Prostate gland (tissue), 2 donors: ENCODE results near the gene TXNRD2. TPM values are rescaled to one million over a fixed set of nuclear protein-coding genes. Genes with fewer than 3 reads are reported as not detected.

ENCODE experiments used
- DNase-seq: peaks from one replicate; pipeline ENCODE4 v3.0.0-alpha.2; 2019; ENCODE audit warnings: low spot score
- H3K27ac ChIP-seq, 2 donors: fragments of 200-600 bp; sonication (generic); 2 replicates each; pipeline ENCODE4 v1.5.1; 2017 to 2019
- H3K27me3 ChIP-seq: fragments of 200-600 bp; sonication (generic); replicated peaks from 2 replicates; pipeline ENCODE4 v1.5.1; 2019; ENCODE audit not compliant: insufficient read depth
- H3K36me3 ChIP-seq, 2 donors: fragments of 200-600 bp; sonication (generic); 1 replicate in 1 of 2; 2 replicates in 1 of 2; pipeline versions ENCODE4 v1.5.1 to v1.8.1; 2017 to 2019
- H3K4me1 ChIP-seq: fragments of 200-600 bp; sonication (generic); replicated peaks from 2 replicates; pipeline ENCODE4 v1.5.1; 2019
- H3K4me3 ChIP-seq, 2 donors: fragments of 200-600 bp; sonication (generic); 2 replicates each; pipeline ENCODE4 v1.5.1; 2017 to 2019
- H3K9me3 ChIP-seq: fragments of 200-600 bp; sonication (generic); 2 replicates; pipeline ENCODE4 v1.5.1; 2017
- POLR2A ChIP-seq: fragments of 450-650 bp; IDR thresholded peaks from one replicate; pipeline ENCODE4 v1.6.1; 2016; ENCODE audit warnings: antibody characterized with exemption, mild to moderate bottlenecking
- POLR2AphosphoS5 ChIP-seq: sonication (generic); formaldehyde crosslinking; IDR thresholded peaks from one replicate; pipeline ENCODE4 v1.6.1; 2017; ENCODE audit warnings: antibody characterized with exemption
- WGBS: methylation state at CpG from one replicate; pipeline ENCODE4 v1.1.5; 2018; 5-methylcytosine and 5-hydroxymethylcytosine counted together
- intact Hi-C: fragments of 100-400 bp; cut with DNase I; formaldehyde crosslinking; loops from one replicate; pipeline ENCODE4 v1.14.2; 2022
- total RNA-seq, 2 donors: library from RNA; depleted of rRNA; stranded (reverse); fragments of >200 nt; gene quantifications; one replicate each; pipeline ENCODE4 v1.1.0, GENCODE V29; 2016
- TF ChIP-seq, protein P1 (sequence below), 4 experiments: fragments of 200-600 bp in 2 of 4; fragments of 450-650 bp in 2 of 4; sonication (generic) in 2 of 4; IDR thresholded peaks; 1 replicate in 3 of 4; 2 replicates in 1 of 4; pipeline ENCODE4 v1.5.1; 2016 to 2019; ENCODE audit warnings: antibody characterized with exemption in 4 of 4, mild to moderate bottlenecking in 2 of 4, moderate library complexity in 2 of 4

The TXNRD2 gene
- total RNA-seq, 2 donors from 2014 or later: 62.1 to 84.5 TPM

DNA sequence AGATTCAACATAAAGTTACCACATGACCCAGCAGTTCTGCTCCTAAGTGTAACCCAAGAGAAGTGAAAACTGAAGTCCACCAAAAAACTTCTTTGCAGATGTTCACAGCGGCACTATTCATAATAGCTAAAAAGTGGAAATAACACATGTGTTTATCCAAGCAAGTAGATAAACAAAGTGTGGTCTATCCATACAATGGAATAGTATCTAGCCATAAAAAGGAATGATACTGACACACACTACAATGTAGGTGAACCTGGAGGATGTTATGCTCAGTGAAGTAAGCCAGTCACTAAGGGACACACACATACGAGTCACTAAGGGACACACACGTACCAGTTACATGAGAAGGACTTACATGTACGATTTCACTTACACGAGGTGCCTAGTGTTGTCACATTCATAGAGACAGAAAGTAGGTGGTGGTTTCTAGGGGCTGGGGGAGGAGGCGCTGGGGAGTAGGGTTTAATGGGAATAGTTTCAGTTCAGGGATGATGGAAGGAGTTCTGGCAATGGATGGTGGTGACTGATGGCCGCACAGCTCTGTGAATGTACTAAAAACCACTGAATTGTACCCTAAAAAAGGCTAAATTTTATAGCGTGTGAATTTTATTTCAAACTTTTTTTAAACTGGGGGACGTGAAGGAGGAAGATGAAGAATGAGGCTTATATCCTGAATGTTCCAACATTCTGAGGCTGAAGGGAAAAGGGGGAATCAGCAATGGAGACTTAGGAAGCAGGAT is 27.2 kb downstream of the TXNRD2 start:
- TF ChIP-seq POLR2AphosphoS5 (no peak), POLR2A (no peak)
- TF ChIP-seq, protein P1, sequence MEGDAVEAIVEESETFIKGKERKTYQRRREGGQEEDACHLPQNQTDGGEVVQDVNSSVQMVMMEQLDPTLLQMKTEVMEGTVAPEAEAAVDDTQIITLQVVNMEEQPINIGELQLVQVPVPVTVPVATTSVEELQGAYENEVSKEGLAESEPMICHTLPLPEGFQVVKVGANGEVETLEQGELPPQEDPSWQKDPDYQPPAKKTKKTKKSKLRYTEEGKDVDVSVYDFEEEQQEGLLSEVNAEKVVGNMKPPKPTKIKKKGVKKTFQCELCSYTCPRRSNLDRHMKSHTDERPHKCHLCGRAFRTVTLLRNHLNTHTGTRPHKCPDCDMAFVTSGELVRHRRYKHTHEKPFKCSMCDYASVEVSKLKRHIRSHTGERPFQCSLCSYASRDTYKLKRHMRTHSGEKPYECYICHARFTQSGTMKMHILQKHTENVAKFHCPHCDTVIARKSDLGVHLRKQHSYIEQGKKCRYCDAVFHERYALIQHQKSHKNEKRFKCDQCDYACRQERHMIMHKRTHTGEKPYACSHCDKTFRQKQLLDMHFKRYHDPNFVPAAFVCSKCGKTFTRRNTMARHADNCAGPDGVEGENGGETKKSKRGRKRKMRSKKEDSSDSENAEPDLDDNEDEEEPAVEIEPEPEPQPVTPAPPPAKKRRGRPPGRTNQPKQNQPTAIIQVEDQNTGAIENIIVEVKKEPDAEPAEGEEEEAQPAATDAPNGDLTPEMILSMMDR (IDR thresholded peaks at IDR 0.05): no peak
- Histone ChIP-seq H3K27ac (no peak overlapping the region), H3K27me3 (no peaks in the 10 kb centered on the region), H3K9me3 (no peaks in the 10 kb centered on the region), H3K4me1 (peaks cover 12% of the 10 kb centered on the region), H3K36me3 (peaks cover 5 to 14% of the 10 kb centered on the region in 2 donors), H3K4me3 (no peak overlapping the region)
- DNase-seq: no peak
- intact Hi-C loops: no loop called here
- WGBS: 93% methylated on average over 9 of the region's 9 CpGs

DNA sequence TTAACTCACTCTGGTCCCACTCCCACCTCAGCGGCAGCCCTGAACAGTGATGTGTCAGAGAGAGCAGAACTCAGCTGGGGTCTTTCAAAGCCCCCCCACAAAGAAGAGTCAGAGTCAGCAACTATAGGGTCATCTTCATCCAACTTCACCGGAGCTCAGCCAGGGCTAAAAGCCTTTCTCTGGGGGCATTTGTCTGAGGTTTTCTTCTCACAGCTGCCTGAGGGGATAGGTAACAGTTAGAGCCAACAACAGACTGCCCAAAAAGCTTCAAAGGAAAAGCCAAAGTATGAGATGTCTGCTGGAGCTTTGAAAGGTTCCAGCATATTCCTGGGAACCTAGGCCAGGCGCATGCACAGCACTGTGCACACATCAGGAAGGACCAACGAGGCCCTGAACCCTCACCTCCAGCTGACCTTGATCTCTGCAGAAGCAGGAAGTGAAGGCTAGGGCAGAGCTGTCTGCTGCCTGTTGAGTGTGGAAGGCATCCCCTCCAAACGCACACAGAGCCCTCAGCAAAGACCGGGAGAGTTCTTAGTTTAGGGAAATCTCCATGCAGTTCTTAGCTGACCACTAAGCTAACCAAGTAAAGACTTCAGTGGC is 28.2 kb downstream of the TXNRD2 start:
- Histone ChIP-seq H3K9me3 (no peaks in the 10 kb centered on the region), H3K4me3 (no peak overlapping the region), H3K36me3 (peaks cover 5 to 14% of the 10 kb centered on the region in 2 donors), H3K4me1 (peaks cover 12% of the 10 kb centered on the region), H3K27ac (peak overlapping the region; percentile 74 to 85), H3K27me3 (no peaks in the 10 kb centered on the region)
- DNase-seq: no peak
- no peak for TF ChIP-seq POLR2A
- TF ChIP-seq, protein P1 (IDR thresholded peaks at IDR 0.05): no peak
- TF ChIP-seq POLR2AphosphoS5: no peak
- intact Hi-C loops: no loop called here
- WGBS: 89% methylated on average over 6 of the region's 6 CpGs

DNA sequence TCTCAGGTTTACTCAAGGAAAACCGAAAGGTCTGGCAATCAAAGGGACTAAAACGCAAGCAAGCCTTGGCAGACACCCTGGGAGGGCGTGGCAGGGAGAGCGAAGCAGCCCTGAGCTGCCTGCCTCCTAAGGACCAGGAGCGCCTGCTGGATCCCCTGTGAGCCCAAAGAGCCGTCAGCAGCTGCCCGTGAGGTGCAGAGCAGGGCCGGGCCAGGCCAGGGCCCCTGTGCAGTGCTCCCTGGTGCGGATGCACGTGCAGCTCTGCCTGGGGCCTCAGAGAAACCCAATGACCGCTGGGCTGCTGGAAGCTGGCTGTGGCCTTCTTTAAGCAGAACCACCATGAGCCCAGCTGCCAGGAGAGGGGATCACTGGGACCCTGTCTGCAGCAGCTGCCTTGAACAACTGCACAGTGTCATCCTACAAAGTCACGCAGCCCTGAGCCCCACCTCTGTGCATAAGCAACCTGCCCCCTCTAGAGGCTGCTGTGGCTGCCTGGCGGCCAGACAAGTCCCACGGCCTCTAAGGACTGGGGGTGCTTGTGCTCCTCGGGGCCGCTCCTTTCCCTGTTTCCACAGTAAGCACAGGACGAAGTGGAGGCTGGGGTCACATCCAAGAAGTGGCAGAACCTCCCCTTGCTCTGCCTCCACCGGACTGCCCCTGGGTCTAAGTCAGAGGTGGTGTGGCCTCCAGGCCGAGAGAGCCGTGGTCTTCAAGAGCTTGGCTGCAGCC is 29.2 kb downstream of the TXNRD2 start:
- H3K27ac ChIP-seq: peak overlapping the region; percentile 74 to 85
- WGBS: 56% methylated on average over 17 of the region's 20 CpGs
- H3K4me1 ChIP-seq: peaks cover 12% of the 10 kb centered on the region
- H3K27me3 ChIP-seq: no peaks in the 10 kb centered on the region
- no peaks in the 10 kb centered on the region for H3K9me3 ChIP-seq
- intact Hi-C loops: no loop called here
- peak; percentile 81 for DNase-seq
- H3K36me3 ChIP-seq: peaks cover 0 to 14% of the 10 kb centered on the region in 2 donors
- H3K4me3 ChIP-seq: no peak overlapping the region
- TF ChIP-seq POLR2A (no peak), POLR2AphosphoS5 (peak; percentile 50)
- TF ChIP-seq, protein P1 (IDR thresholded peaks at IDR 0.05): peak in 1 of 4 experiments; percentile 11

DNA sequence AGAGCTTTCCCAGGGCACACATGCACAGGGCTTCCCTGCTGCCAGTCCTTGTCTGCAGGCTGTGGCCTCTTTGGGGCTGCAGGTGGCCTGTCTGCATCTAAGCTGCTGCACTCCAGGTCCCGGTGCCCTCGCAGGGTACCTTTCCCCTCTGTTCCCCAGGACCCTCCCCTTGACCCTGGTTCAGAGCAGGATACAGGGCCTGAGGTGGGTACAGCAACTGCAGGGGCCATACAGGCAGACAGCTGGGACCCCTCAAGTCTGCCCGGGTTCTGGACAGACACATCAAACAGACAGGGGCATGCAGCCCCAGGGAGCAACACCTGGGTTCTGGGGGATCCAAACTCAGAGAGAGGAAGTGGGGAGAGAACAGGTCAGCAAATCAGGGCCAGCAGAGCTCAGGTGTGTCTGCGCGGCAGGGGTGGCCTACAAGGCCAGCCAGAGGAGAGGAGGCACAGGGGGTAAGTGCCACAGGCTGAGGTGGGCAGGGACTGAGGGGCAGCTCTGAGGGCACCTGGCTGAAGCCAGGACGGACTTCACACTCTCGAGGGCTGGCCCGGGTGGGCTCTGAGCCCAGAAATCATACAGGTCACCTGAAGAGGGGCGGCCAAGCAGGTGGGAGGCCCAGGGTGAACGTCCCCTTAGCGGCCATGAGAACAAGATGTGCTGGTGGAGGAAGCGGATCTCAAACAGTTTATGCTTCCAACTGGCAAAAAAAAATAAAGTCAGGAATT is 29.9 kb downstream of the TXNRD2 start:
- peak overlapping the region; percentile 74 to 85 for H3K27ac ChIP-seq
- H3K4me1 ChIP-seq: peaks cover 12% of the 10 kb centered on the region
- WGBS: 61% methylated on average over 12 of the region's 12 CpGs
- TF ChIP-seq POLR2A (no peak), POLR2AphosphoS5 (no peak)
- TF ChIP-seq, protein P1 (IDR thresholded peaks at IDR 0.05): no peak
- H3K36me3 ChIP-seq: peaks cover 0 to 14% of the 10 kb centered on the region in 2 donors
- no peaks in the 10 kb centered on the region for H3K9me3 ChIP-seq
- H3K27me3 ChIP-seq: no peaks in the 10 kb centered on the region
- H3K4me3 ChIP-seq: no peak overlapping the region
- DNase-seq: no peak
- intact Hi-C loops: no loop called here
